Suprapubic skin (tissue), 3 donors: ENCODE data around the gene CA7.

Experiments
- CTCF ChIP-seq, 2 donors: fragments of 200-600 bp in 1 of 2; fragments of 450-650 bp in 1 of 2; sonication (generic) in 1 of 2; IDR thresholded peaks; one replicate each; pipeline ENCODE4 v1.5.1; 2016 to 2019; ENCODE audit warnings: antibody characterized with exemption in 2 of 2, mild to moderate bottlenecking in 1 of 2, moderate library complexity in 1 of 2
- EP300 ChIP-seq: sonication (generic); formaldehyde crosslinking; IDR thresholded peaks from one replicate; pipeline ENCODE4 v1.6.1; 2017; ENCODE audit warnings: antibody characterized with exemption

GRCh38 chr16:66886914-66887313 is 42.7 kb downstream of the CA7 start:
- no peak for TF ChIP-seq EP300
- no peak for TF ChIP-seq CTCF (IDR thresholded peaks at IDR 0.05)
